H1 (cell line): Measurements from ENCODE around the gene KIF13A. TPM values are rescaled to one million over a fixed set of nuclear protein-coding genes. Genes with fewer than 3 reads are reported as not detected.

ENCODE experiments used
- CTCF ChIA-PET: fragments of 300-600 bp; sonication (Branson Sonifier 250); formaldehyde crosslinking; loops from one replicate; lab custom pipeline; 2021; ENCODE audit not compliant: partially characterized antibody; lab: Charles Lee
- POLR2A ChIA-PET: fragments of 300-600 bp; sonication (Branson Sonifier 250); formaldehyde crosslinking; loops from one replicate; lab custom pipeline; 2021; ENCODE audit warnings: inconsistent platforms; ENCODE audit not compliant: partially characterized antibody; lab: Charles Lee
- DNase-seq, 2 experiments: peaks; one replicate each; pipeline versions ENCODE4 v3.0.0 to v3.0.0-alpha.2; 2010 to 2022; ENCODE audit warnings: low spot score in 2 of 2, low read depth in 1 of 2, mixed read lengths in 1 of 2
- FAIRE-seq: peaks from 2 replicates; lab custom pipeline; 2011; peaks lifted over from hg19 to GRCh38; lab: Jason Lieb, UNC
- H2AFZ ChIP-seq: 2 replicates; pipeline ENCODE4 v1.8.1; 2012; ENCODE audit warnings: low read length, inconsistent platforms
- H2AK5ac ChIP-seq: 2 replicates; pipeline ENCODE4 v1.6.1; 2013; ENCODE audit warnings: low read depth, low read length
- H2BK120ac ChIP-seq: replicated peaks from 2 replicates; pipeline ENCODE3; 2013; ENCODE audit warnings: low read depth, low read length, inconsistent platforms
- H2BK12ac ChIP-seq: 2 replicates; pipeline ENCODE4 v1.6.1; 2013; ENCODE audit warnings: low read depth, low read length
- H2BK15ac ChIP-seq: 2 replicates; pipeline ENCODE4 v1.6.1; 2013; ENCODE audit warnings: low read length
- H2BK20ac ChIP-seq: 2 replicates; pipeline ENCODE4 v1.6.1; 2013; ENCODE audit warnings: low read length
- H2BK5ac ChIP-seq: 2 replicates; pipeline ENCODE4 v1.6.1; 2013; ENCODE audit warnings: low read depth, low read length
- H3K14ac ChIP-seq: 2 replicates; pipeline ENCODE4 v1.6.1; 2013; ENCODE audit warnings: inconsistent platforms; ENCODE audit not compliant: insufficient read length
- H3K18ac ChIP-seq: 2 replicates; pipeline ENCODE4 v1.6.1; 2013; ENCODE audit warnings: low read length; ENCODE audit errors: extremely low read depth
- H3K23ac ChIP-seq: 2 replicates; pipeline ENCODE4 v1.6.1; 2013; ENCODE audit warnings: inconsistent platforms; ENCODE audit not compliant: insufficient read length
- H3K23me2 ChIP-seq: 2 replicates; pipeline ENCODE4 v1.6.1; 2013; ENCODE audit warnings: low read depth, low read length
- H3K27ac ChIP-seq: 2 replicates; pipeline ENCODE4 v1.6.1; 2011; ENCODE audit warnings: low read depth, low read length, inconsistent platforms
- H3K27me3 ChIP-seq, 4 experiments: replicated peaks in 1 of 4; 1 replicate in 1 of 4; 2 replicates in 3 of 4; pipeline versions ENCODE4 v1.6.1 to v1.8.1; 2011 to 2013; ENCODE audit warnings: low read length in 3 of 4, mild to moderate bottlenecking in 3 of 4, inconsistent platforms in 2 of 4, mixed read lengths in 2 of 4, moderate library complexity in 1 of 4; ENCODE audit not compliant: control insufficient read depth in 3 of 4, insufficient read depth in 3 of 4; ENCODE audit errors: extremely low read depth in 1 of 4
- H3K36me3 ChIP-seq, 4 experiments: 2 replicates each; pipeline versions ENCODE4 v1.6.1 to v1.8.1; 2011 to 2013; ENCODE audit warnings: mild to moderate bottlenecking in 4 of 4, low read length in 3 of 4, moderate library complexity in 2 of 4, control low read depth in 1 of 4, inconsistent platforms in 1 of 4; ENCODE audit not compliant: insufficient read depth in 4 of 4, control insufficient read depth in 2 of 4
- H3K4ac ChIP-seq: replicated peaks from 2 replicates; pipeline ENCODE3; 2013; ENCODE audit warnings: low read length, low read depth, mixed read lengths, inconsistent platforms; ENCODE audit not compliant: insufficient read length
- H3K4me1 ChIP-seq, 4 experiments: replicated peaks in 1 of 4; 1 replicate in 1 of 4; 2 replicates in 3 of 4; pipeline versions ENCODE4 v1.6.1 to v1.8.1; 2011 to 2013; ENCODE audit warnings: low read length in 3 of 4, inconsistent platforms in 2 of 4, mixed read lengths in 1 of 4; ENCODE audit not compliant: insufficient read depth in 4 of 4, control insufficient read depth in 3 of 4
- H3K4me2 ChIP-seq, 2 experiments: 2 replicates each; pipeline versions ENCODE4 v1.6.1 to v1.8.1; 2011 to 2013; ENCODE audit warnings: low read depth in 2 of 2, low read length in 2 of 2, control low read depth in 1 of 2, inconsistent platforms in 1 of 2, mild to moderate bottlenecking in 1 of 2; ENCODE audit not compliant: insufficient read depth in 1 of 2
- H3K4me3 ChIP-seq, 4 experiments: fragments of 200-600, 300-600 bp in 1 of 4; sonication (generic), shearing (Covaris generic), sonication (Bioruptor Twin) in 1 of 4; 2 replicates each; pipeline versions ENCODE4 v1.5.1 to v1.8.1; 2011 to 2016; ENCODE audit warnings: low read length in 4 of 4, low read depth in 3 of 4, control low read depth in 2 of 4, inconsistent platforms in 2 of 4, mild to moderate bottlenecking in 2 of 4, mixed read lengths in 1 of 4, moderate library complexity in 1 of 4; ENCODE audit not compliant: insufficient read depth in 2 of 4; ENCODE audit errors: extremely low read depth in 1 of 4
- H3K56ac ChIP-seq: replicated peaks from 2 replicates; pipeline ENCODE3; 2013; ENCODE audit warnings: low read depth, mild to moderate bottlenecking, mixed read lengths, low read length, inconsistent platforms; ENCODE audit not compliant: insufficient read length
- H3K79me1 ChIP-seq: 2 replicates; pipeline ENCODE4 v1.6.1; 2013; ENCODE audit warnings: low read depth, low read length, control low read depth
- H3K79me2 ChIP-seq, 2 experiments: 2 replicates each; pipeline versions ENCODE4 v1.6.1 to v1.8.1; 2012 to 2013; ENCODE audit warnings: low read length in 2 of 2, mild to moderate bottlenecking in 2 of 2, inconsistent platforms in 1 of 2; ENCODE audit not compliant: insufficient read depth in 2 of 2, control insufficient read depth in 1 of 2
- H3K9ac ChIP-seq, 4 experiments: replicated peaks in 1 of 4; 1 replicate in 1 of 4; 2 replicates in 3 of 4; pipeline versions ENCODE4 v1.6.1 to v1.8.1; 2011 to 2013; ENCODE audit warnings: low read depth in 3 of 4, low read length in 3 of 4, control low read depth in 2 of 4, mild to moderate bottlenecking in 2 of 4, moderate library complexity in 2 of 4, inconsistent platforms in 1 of 4; ENCODE audit errors: extremely low read depth in 1 of 4
- H3K9me3 ChIP-seq, 2 experiments: 2 replicates each; pipeline versions ENCODE4 v1.6.1 to v1.8.1; 2012 to 2013; ENCODE audit warnings: mild to moderate bottlenecking in 2 of 2, moderate library complexity in 2 of 2, control low read depth in 1 of 2, inconsistent platforms in 1 of 2, low read depth in 1 of 2, low read length in 1 of 2, mixed read lengths in 1 of 2; ENCODE audit not compliant: insufficient read depth in 2 of 2
- H4K20me1 ChIP-seq, 2 experiments: replicated peaks in 1 of 2; 2 replicates each; pipeline versions ENCODE3 to v1.8.1; 2011 to 2013; ENCODE audit warnings: inconsistent platforms in 2 of 2, low read length in 2 of 2, mild to moderate bottlenecking in 1 of 2; ENCODE audit not compliant: insufficient read depth in 2 of 2, control insufficient read depth in 1 of 2
- H4K5ac ChIP-seq: 2 replicates; pipeline ENCODE4 v1.6.1; 2013; ENCODE audit warnings: low read length, low read depth, mixed read lengths, inconsistent platforms; ENCODE audit not compliant: insufficient read length
- H4K8ac ChIP-seq: 2 replicates; pipeline ENCODE4 v1.8.0; 2013; ENCODE audit warnings: mild to moderate bottlenecking, moderate library complexity, low read length, inconsistent platforms; ENCODE audit not compliant: insufficient read depth; ENCODE audit errors: extremely low read depth
- H4K91ac ChIP-seq: replicated peaks from 2 replicates; pipeline ENCODE3; 2013; ENCODE audit warnings: low read length, mixed read lengths, inconsistent platforms; ENCODE audit not compliant: insufficient read length
- ASH2L ChIP-seq: fragments of 200-600, 300-600 bp; sonication (generic); IDR thresholded peaks from one replicate; pipeline ENCODE4 v1.7.1; 2017; ENCODE audit warnings: low read length
- BRCA1 ChIP-seq: IDR thresholded peaks from 2 replicates; pipeline ENCODE4 v1.6.1; 2012; ENCODE audit warnings: low read depth, low read length, improper control_type of control experiment
- CHD1 ChIP-seq: IDR thresholded peaks from 2 replicates; pipeline ENCODE4 v1.6.1; 2012; ENCODE audit warnings: low read depth, low read length, improper control_type of control experiment
- EP300 ChIP-seq, 2 experiments: IDR thresholded peaks; 1 replicate in 1 of 2; 2 replicates in 1 of 2; pipeline ENCODE4 v1.6.1; 2011 to 2012; ENCODE audit warnings: low read depth in 2 of 2, low read length in 2 of 2, mild to moderate bottlenecking in 2 of 2, borderline replicate concordance in 1 of 2, inconsistent platforms in 1 of 2, moderate library complexity in 1 of 2
- JUN ChIP-seq: IDR thresholded peaks from 2 replicates; pipeline ENCODE4 v1.6.1; 2011; ENCODE audit warnings: low read depth, mild to moderate bottlenecking, improper control_type of control experiment, low read length
- POLR2AphosphoS5 ChIP-seq: IDR thresholded peaks from 2 replicates; pipeline ENCODE4 v1.6.1; 2011; ENCODE audit warnings: low read depth, low read length
- RNF2 ChIP-seq: fragments of 200-900, 300-1000 bp; sonication (generic); IDR thresholded peaks from 2 replicates; pipeline ENCODE4 v1.7.1; 2016; ENCODE audit warnings: borderline replicate concordance, low read depth, mild to moderate bottlenecking, antibody characterized with exemption, low read length; ENCODE audit not compliant: poor library complexity, severe bottlenecking; ENCODE audit errors: missing control alignments
- SAP30 ChIP-seq: fragments of 300-600 bp; sonication (generic); IDR thresholded peaks from 2 replicates; pipeline ENCODE4 v1.7.1; 2012; ENCODE audit warnings: low read length, moderate library complexity, mild to moderate bottlenecking, inconsistent platforms; ENCODE audit not compliant: insufficient read depth, insufficient replicate concordance
- SUZ12 ChIP-seq: fragments of 200-600 bp; sonication (generic); IDR thresholded peaks from 2 replicates; pipeline ENCODE4 v1.6.1; 2012; ENCODE audit warnings: mild to moderate bottlenecking, inconsistent platforms, low read length, moderate library complexity, mixed read lengths
- TBP ChIP-seq: IDR thresholded peaks from 2 replicates; pipeline ENCODE4 v1.6.1; 2011; ENCODE audit warnings: low read depth, low read length, improper control_type of control experiment
- USF2 ChIP-seq: IDR thresholded peaks from 2 replicates; pipeline ENCODE4 v1.6.1; 2011; ENCODE audit warnings: low read length, improper control_type of control experiment
- WGBS, 2 experiments: shearing (Covaris generic) in 1 of 2; methylation state at CpG; one replicate each; pipeline versions ENCODE4 v1.1.6 to v1.1.7; 2013 to 2015; ENCODE audit warnings: low lambda C conversion rate in 2 of 2, mixed read lengths in 2 of 2, inconsistent platforms in 1 of 2, low coverage in 1 of 2, missing lambda C conversion rate in 1 of 2; ENCODE audit not compliant: insufficient replicate concordance in 2 of 2, insufficient coverage in 1 of 2, insufficient read length in 1 of 2; ENCODE audit errors: extremely low coverage in 1 of 2, missing lambda C conversion rate in 1 of 2; 5-methylcytosine and 5-hydroxymethylcytosine counted together
- polyA plus RNA-seq, 7 experiments: library from polyadenylated mRNA; depleted of rRNA in 3 of 7; stranded (reverse) in 5 of 7; unstranded in 2 of 7; fragments of >200 nt in 5 of 7; fragments of 200-250 nt in 2 of 7; gene quantifications; 1 replicate in 5 of 7; 2 replicates in 1 of 7; 4 replicates in 1 of 7; pipeline versions ENCODE4 v1.2.1 to v1.2.3, GENCODE V29; 2011 to 2013; ENCODE audit warnings: missing spikeins in 2 of 7, mixed read lengths in 2 of 7
- total RNA-seq: library from RNA; stranded (reverse); fragmentation: NEBNext Ultra II Directional; extraction: Animal tissue kit (Norgen Biotek cat#: 25700); gene quantifications from 2 replicates; pipeline ENCODE4 v1.2.1, GENCODE V29; 2021

The KIF13A gene
- total and polyA plus RNA-seq, 2 of the 8 experiments (the other 6 are each of a cell fraction or from before 2014, with no cell fraction given), result 14.7 to 40.8 TPM

- H2BK12ac ChIP-seq, result no peak overlapping the region
- FAIRE-seq, result no peak
- no peak for TF ChIP-seq SAP30
- TF ChIP-seq EP300 (IDR thresholded peaks at IDR 0.05; ENCODE audit: borderline replicate concordance in 1 of 2, low read depth in 2 of 2, low read length in 2 of 2), result no peak
- TF ChIP-seq CHD1, result no peak
- TF ChIP-seq SUZ12, result no peak
- no peak for TF ChIP-seq USF2
- no peak for TF ChIP-seq POLR2AphosphoS5
- no peak for TF ChIP-seq BRCA1
- no peak for TF ChIP-seq ASH2L
- TF ChIP-seq TBP, result no peak
- TF ChIP-seq RNF2, result no peak
- no peak for TF ChIP-seq JUN
These were observed 157.5 kb downstream of the KIF13A start for GRCh38 chr6:17829905-17830304.

More at GRCh38 chr6:17829905-17830304, 157.5 kb downstream of the KIF13A start:
- Histone ChIP-seq H3K79me1 (no peaks in the 10 kb centered on the region), H2BK20ac (no peak overlapping the region), H3K4me1 (no peaks in the 10 kb centered on the region), H2BK5ac (no peak overlapping the region), H3K23me2 (no peaks in the 10 kb centered on the region), H3K4me2 (no peak overlapping the region), H3K14ac (no peak overlapping the region), H3K56ac (no peak overlapping the region), H3K27me3 (no peaks in the 10 kb centered on the region), H4K91ac (no peak overlapping the region), H4K5ac (no peak overlapping the region), H3K9ac (no peak overlapping the region), H4K20me1 (no peaks in the 10 kb centered on the region), H3K27ac (no peak overlapping the region), H3K9me3 (no peaks in the 10 kb centered on the region), H2AFZ (no peak overlapping the region), H3K4ac (no peak overlapping the region), H2BK120ac (no peak overlapping the region), H3K36me3 (peaks cover 2 to 55% (median 33%) of the 10 kb centered on the region in 4 experiments; a peak in 7 of 8 replicates), H3K79me2 (no peaks in the 10 kb centered on the region), H3K4me3 (no peak overlapping the region), H2AK5ac (no peak overlapping the region), H4K8ac (no peak overlapping the region), H2BK15ac (no peak overlapping the region), H3K18ac (no peak overlapping the region), H3K23ac (no peak overlapping the region)
- no peak for DNase-seq
- ChIA-PET POLR2A (no interaction called here), CTCF (interaction anchor here (1.7 kb wide), 1 partner anchor 291 kb away, joined by 4 read pairs; no protein-coding TSS in a partner anchor)
- WGBS, 2 experiments, result 86% methylated on average over 3 of the region's 3 CpGs; no CpG with 5 or more reads in 1 of the 2 experiments
